Umbilical cord (tissue), 2 donors: ENCODE data around the gene RALGPS1. TPM values are rescaled to one million over a fixed set of nuclear protein-coding genes. Genes with fewer than 3 reads are reported as not detected.

Experiments
- DNase-seq: peaks from one replicate; pipeline ENCODE4 v3.0.0-alpha.2; 2015; ENCODE audit warnings: low spot score
- total RNA-seq: library from RNA; depleted of rRNA; stranded (reverse); fragments of >200 nt; gene quantifications from one replicate; pipeline ENCODE4 v1.2.3, GENCODE V29; 2014; ENCODE audit warnings: low replicate concordance; ENCODE audit not compliant: insufficient read depth

RALGPS1 gene
- total RNA-seq, 1 donor from 2014 or later = 2.9 TPM

DNA sequence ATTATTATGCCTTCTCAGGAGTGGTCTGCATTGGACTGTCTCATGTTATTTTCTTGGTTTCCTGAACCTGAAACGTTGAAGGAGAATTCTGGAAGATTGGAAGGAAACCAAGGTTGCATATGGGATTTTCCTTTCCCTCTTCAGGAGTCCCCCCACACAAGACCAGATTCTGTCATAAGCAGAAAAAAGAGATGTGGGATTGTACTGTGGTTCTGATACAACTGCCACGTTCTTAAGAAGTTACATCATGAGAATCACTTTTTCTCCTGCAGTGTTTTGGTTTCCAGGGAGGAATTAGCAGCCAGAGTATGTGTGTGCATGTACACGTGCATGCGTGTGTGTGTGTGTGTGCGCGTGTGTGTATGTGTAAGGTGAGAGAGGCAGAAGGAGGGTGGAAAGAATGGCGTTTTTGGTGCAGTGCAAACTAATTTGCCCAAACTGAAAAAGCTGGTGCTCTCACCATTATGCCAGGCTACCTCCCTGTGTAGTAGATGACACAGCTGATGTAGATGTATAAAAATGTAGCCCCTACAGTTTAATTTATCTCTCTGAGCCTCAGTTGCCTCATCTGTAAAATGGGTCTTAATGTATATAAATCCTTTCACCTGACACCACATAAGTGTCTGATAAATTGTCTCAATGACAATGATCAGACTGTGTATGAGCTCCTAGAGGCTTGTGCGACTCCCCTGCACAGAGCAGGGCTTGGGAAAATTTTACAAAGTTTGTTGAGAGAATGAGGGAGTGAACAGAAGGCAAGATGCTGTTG is 38.6 kb downstream of the RALGPS1 start:
- peak; percentile 59 for DNase-seq

DNA sequence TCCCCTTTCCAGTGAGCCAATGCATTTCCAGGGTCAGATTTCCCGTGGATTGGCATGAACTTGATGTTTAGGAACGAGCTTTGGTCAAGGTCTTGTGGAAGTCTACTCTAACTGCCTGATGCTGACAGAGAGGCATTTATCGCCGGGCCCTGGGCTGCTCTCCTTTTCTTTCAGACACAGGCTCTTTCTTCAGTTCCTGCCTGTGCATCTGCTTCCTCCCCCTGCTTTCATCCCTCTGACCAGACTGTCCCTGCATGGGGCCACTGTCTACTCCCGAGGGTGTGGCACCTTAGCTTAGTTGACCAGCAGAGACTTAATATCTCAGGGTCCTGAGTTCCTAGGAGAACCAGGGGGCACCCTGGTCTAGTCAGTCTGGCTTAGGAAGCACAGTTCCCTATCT is 41.2 kb downstream of the RALGPS1 start:
- DNase-seq = peak; percentile 59

DNA sequence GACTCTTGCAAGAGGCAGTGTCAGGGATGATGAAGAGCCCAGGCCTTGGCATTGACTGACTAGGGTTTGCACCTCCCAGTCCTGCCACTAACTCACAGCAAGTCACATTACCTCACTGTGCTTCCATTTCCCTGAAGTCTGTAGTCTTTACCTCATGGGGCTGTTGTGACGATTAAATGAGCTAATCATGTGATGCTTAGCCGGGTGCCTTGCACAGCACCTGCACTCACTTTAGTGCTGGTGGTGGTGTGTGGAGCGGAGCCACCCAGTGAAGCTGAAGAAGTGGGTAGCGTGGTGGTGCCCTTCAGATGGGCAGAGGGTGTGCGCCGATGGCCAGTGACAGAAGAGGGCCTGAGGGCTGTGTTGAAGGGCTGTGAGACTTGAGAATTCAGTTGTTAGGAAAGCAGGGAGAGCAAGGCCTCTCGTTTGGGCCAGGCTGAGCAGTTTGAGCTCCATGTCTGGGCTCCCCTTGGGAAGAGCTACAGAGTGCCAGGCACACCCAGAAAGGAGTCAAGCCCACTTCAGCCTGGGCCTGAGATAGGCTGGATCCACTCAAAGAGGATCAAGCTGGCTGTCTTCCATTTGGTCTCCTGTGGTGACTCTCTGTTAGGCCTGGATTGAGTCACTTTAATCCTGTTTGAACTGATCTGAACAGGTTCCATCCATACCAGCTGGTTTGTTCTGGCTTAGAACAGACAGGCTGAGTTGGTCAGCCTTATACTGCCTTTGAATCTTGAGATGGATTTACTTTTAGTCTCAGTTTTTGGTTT is 42.5 kb downstream of the RALGPS1 start:
- DNase-seq = peak; percentile 93

DNA sequence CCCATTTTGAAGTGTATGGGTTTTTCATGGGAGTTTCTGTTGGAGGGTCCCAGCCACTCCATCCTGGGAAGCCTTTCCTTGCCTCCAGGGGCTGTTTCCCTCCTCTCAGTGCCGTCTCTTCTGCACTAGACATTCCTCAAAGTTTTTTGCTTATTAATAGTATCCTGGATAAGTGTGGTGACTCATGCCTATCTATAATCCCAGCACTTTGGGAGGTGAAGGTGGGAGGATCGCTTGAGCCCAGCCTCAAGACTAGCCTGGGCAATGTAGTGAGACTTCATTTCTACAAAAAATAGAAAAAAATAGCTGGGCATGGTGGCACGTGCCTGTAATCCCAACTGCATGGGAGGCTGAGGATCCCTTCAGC is 43.1 kb downstream of the RALGPS1 start:
- DNase-seq = peak; percentile 71

DNA sequence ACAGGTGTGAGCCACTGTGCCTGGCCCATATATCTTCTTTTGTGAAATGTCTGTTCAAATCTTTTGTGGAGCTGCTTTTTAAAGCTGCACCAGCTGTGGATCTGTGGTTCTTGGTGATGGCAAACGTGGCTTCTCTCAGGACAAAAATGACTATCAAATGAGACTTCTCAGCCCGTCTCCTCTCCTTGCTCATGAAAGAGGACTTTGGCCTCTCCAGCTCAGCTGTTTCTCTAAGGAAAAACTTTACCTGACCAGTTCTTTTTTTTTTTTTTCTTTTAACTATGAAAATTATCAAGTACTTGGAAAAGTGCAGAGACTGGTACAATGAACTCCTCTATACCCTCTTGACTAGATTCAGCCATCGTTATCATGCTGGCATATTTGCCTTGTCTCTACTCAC is 44.8 kb downstream of the RALGPS1 start:
- DNase-seq = no peak

- DNase-seq = no peak
Measured at GRCh38 chr9:126959917-126960316, 45.3 kb downstream of the RALGPS1 start.

DNA sequence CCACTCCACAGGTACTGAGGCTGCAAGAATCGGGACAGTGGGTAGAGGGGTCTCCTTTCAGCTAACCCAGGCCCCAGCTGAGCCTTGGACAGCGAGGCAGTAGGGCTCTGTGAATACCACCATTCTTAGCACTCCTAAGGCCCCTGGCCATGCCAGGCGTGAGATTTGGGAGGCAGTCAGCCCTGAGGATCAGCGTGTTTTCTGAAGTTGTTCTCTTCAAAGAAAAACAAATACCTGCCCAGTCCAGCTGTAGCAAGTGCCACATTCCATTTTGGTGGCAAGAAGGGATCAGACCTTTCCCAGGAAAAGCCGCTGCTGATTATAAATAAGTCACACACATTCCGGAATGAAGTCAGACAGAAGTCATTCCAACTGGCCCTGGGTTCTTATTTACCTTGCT is 47.8 kb downstream of the RALGPS1 start:
- no peak for DNase-seq

- DNase-seq = no peak
Measured at GRCh38 chr9:126965077-126965476, 50.5 kb downstream of the RALGPS1 start.

DNA sequence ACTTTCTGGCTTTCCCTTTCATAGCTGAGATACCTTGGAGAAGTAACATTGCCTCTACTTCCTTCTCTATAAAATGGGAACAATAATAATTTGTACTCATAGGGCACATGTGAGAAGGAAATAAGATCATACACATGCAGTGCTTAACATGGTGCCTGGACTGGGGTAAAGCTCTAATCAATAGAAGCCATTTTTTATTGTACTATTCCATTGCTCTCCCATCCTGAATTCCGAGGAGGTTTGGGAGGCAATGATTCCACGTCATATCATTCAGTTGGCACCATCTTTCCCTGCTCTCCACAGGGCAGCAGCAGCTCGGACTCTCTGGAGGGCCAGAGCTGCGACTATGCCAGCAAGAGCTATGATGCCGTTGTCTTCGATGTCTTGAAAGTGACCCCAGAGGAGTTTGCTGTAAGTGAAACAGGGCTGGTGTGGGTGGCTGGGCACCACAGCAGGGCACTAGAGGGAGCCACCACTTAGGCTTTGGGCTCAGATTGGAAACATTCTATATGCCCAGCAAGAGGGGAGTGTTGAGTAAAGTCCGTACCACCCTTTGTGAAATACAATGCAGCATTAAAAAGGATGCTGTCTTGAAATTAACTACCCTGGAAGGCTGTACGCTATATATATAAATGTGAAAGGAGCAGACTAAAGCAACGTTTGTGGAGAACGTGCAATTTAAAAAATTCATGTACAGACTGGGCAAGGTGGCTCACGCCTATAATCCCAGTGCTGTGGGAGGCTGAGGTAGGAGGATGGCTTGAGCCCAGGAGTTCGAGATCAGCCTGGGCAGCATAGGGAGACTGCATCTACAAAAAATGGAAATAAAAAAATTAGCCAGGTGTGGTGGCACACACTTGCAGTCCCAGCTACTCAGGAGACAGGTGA is 51.2 kb downstream of the RALGPS1 start:
- no peak for DNase-seq

DNA sequence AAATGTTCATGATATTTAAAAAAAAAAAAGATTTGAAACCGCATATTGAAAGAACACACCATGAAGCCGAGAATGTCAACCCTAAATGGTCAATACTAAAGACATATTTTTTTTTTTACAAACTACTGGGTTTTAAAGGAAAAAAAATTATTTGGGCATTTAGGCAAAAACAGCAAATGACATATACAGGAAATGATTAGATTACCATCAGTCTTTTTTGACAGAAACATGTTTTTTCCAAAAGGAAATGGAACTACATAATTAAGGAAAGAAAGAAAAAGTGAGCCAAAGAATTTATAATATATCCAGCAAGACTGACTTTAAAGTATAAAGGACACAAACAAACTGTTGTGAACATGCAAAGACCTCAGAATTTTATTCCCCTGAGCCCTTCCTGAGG is 56.7 kb downstream of the RALGPS1 start:
- no peak for DNase-seq

- DNase-seq = no peak
Measured at GRCh38 chr9:126973651-126974529, 59.3 kb downstream of the RALGPS1 start.

GRCh38 chr9:126974594-126974993 is 60.0 kb downstream of the RALGPS1 start:
- DNase-seq = peak; percentile 49

- DNase-seq = no peak
Measured at GRCh38 chr9:126975327-126976220, 61.0 kb downstream of the RALGPS1 start.

DNA sequence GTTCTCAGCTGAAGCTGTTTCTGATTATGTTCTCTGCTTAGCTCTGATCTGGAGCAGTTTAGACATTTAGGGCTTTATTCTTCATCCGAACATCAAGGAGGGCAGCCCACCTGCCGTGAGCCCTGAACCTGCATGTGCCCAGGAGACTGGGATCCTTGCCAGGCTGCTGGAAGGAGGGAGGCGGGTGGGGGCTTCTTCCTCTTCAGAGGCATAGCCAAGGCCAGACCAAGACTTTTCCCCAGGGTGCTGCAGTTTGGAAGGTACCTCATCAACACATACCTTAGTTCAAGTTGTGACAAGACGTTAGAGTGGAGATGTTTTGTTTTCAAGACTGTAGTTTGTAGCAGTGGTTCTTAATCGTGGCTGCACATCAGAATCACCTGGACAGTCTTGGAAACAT is 64.9 kb downstream of the RALGPS1 start:
- no peak for DNase-seq

- no peak for DNase-seq
Measured at GRCh38 chr9:126980231-126980630, 65.6 kb downstream of the RALGPS1 start.

- no peak for DNase-seq
Measured at GRCh38 chr9:126981218-126981617, 66.6 kb downstream of the RALGPS1 start.

DNA sequence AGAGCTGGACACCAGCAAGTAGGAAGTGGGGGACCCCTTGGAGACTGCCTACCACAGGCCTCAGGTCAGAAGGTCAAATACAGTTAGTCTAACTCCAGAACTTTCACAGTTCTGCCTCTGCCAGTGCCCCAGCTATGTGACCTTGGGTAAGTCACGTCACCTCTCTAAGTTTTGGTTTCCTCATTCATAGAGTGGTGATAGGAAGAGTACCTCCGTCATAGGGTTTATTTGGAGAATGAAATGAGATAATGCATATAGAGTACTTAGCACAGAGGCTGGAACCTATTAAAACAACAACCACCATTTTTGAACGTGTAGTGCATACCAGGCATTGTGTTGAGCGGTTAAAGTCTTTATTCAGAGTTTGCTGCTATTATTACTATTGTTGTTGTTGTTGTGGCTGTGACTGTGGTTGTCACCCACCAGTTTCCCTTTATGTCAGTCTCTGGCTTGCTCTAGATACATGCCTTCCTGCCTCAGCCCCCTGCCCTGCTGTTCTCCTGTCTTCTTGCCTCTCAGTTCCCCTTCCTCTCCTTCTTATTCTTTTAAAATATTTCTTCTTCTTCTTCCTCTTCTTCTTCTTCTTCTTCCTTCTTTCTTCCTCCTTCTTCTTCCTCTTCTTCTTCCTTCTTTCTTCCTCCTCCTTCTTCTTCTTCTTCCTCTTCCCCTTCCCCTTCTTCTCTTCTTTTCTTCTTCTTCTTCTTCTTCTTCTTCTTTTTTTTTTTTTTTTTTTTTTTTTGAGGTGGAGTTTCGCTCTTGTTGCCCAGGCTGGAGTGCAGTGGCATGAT is 67.8 kb downstream of the RALGPS1 start:
- no peak for DNase-seq

DNA sequence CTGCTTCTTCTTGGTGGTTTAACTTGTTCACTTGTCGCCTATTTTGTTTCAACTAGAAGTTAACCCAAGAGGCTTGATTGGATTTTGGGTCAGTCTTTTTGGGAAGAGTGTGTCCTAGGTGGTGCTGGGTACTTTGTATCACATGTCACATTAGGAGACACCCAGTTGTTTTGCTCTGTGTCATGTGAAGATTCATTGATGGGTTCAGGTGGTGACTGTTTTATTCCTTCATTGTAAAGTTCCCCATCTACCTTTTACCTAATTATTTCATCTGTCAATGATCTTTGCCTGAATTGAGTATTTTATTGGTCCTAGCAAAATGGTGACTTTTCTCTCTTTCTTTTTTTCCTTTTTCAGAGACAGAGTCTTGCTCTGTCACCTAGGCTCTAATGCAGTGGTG is 69.2 kb downstream of the RALGPS1 start:
- DNase-seq = no peak

GRCh38 chr9:126984969-126985368 is 70.4 kb downstream of the RALGPS1 start:
- no peak for DNase-seq
